NCI-H146 treated with DMSO at 0.1 percent for 48 hours (cell line): ENCODE measurements around the gene AHI1.
"Not testable (repeated sequence)": the region's sequence is repeated elsewhere in the genome, so short reads cannot be mapped to it uniquely, and the experiment has no call there.

Experiments
- DNase-seq: peaks from one replicate; lab custom pipeline; 2025; ENCODE audit not compliant: unreplicated experiment; lab: John Stamatoyannopoulos, UW

Gene AHI1

DNA sequence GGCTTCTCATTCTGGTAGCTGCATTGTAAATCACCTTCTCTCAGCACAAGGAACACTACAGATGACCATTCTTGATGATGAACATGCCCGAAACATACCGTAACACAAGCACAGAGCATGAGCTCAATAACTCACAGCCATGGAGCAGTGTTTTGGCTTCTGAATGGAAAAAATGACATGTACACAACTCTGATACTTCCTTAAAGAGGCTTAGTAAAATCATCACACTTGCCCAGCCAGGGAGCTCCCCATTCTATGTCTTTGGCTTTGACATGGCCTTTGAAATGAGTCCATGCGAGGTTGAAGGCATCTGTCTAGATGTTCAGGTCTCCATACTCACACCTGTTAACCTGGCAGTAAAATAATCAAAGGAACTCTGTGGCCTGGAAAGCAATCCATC, 228.8 kb downstream of the AHI1 start:
- DNase-seq = no peak

DNA sequence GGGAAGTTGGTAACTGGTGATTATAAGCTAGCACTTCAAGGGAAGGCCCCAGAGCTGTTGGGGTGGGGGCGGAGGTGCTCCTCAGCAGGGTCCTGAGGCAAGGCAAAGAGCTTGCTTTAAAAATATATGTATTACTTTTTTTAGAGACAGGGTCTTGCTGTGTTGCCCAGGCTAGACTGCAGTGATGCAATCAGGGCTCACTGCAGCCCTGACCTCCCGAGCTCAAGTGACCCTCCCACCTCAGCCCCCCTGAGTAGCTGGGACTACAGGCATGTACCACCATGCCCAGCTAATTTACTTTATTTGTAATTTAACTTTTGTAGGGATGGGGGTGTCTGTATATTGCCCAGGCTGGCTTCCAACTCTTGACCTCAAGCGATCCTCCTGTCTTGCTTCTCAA, 229.3 kb downstream of the AHI1 start:
- no peak for DNase-seq

DNA sequence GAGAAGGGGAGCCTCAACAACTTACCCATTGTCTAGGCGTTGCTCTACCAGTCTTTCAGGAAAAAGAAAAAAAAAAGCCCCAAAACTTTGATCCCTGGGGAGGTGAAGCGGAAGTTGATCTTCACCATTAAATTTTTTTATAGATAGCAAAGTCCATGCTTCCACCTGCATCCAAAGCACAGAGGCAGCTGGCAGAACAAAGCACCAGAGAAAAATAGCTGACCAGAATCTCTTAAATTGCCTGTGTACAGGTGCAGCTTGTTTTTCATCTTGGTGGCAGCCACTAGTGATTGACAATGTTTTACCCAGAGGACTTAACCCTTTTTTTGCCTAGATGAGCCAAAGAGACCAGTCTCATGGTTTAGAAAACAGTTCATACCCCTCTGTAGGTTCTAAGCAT, 230.5 kb downstream of the AHI1 start:
- peak; percentile 98 for DNase-seq

DNA sequence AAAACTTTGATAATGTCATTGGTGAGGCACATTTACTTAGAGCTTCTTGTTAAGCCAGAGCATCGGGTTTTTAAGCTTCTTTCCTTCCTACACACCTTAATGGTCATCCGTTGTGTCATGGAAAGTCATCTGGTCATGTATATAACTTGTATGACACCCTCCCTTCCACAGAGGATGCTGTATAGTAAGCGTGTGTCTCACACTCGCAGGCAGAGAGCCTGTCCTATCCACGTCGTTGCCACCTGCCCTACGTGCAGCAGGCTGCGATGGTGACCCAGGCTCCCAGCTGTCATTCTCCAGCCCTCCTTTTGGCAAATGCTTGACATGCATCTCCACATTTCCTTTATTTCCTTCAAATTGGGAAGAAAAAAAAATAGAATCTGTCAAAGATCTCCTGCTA, 230.9 kb downstream of the AHI1 start:
- peak; percentile 93 for DNase-seq

DNA sequence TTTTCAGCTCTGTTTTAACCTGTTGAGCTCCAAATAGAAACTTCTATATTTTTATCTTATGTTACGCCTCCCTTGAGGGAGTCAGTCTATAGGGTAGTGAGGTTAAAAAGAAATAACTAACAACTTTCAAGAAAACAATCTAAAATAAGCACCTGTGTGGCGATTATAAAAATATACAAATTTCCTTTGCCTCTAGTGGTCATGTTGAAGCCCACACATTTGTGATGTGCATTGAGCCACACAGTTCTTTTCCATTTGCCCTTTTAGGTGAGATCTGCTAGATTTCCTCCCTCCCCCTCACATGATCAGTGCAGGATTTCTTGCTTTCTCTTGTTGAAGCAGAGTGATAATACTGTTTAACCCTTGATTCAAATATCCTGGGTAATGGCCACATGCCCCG, 232.3 kb downstream of the AHI1 start:
- no peak for DNase-seq

DNA sequence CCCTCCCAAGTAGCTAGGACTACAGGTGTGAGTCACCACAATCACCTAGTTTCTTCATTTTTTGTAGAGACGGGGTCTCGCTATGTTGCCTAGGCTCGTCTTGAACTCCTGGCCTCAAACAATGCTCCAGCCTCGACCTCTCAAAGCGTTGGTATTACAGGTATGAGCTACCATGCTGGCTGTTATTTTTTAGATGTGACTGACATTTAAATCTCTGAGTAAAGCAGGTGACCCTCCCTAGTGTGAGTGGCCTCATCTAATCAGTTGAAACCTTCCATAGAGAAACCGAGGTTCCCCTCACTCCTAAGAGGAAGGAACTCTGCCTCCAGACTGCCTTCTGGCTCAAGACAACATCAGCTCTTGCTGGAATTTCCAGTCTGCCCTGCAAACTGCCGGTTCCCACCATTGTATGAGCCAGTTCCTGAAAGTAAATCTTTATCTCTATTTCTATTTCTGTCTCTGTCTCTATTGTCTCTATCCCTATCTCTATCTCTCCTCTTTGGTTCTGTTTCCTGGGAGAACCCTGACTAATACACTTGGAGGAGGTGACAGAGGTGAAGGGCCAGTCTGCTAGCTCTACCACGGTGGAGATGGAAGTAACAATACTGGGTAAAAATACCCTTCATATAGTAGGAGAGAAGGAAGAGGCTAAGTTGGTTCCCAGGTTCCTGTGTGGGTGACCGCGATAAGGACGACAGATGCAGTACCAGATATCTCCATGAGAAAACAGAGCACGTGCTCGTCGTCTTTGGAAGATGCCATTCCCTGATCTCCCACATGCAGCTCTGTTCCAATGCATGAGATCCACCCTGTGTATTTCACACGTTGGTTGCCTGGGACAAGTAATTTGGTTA, 235.4 kb downstream of the AHI1 start:
- DNase-seq = no peak

DNA sequence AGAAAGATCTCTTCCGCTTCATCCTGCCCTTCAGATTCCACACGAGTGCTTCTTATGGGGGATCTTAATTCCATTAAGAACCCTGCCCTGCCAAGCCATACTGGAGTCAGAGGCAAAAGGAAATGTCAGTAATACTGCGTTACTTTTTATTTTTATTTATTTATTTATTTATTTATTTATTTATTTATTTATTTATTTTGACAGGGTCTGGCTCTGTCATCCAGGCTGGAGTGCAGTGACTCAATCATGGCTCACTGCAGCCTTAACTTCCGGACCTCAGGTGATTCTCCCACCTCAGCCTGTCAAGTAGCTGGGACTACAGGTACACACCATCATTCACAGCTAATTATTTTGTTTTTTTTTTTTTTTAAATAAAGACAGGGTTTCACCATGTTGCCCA, 236.9 kb downstream of the AHI1 start:
- no peak for DNase-seq

DNA sequence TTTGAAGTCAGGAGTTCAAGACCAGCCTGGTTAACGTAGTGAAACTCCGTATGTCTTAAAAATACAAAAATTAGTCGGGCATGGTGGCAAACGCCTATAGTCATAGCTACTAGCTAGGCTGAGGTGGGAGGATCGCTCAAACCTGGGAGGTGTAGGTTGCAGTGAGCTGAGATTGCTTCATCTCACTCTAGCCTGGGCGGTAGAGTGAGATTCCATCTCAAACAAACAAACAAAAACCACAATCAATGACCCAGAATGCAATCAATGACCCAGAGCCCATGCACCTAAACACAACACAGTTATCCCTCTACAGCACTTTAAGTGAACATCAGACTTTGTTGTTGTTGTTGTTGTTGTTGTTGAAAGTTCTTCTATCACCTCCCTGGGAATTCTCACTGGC, 238.6 kb downstream of the AHI1 start:
- no peak for DNase-seq

DNA sequence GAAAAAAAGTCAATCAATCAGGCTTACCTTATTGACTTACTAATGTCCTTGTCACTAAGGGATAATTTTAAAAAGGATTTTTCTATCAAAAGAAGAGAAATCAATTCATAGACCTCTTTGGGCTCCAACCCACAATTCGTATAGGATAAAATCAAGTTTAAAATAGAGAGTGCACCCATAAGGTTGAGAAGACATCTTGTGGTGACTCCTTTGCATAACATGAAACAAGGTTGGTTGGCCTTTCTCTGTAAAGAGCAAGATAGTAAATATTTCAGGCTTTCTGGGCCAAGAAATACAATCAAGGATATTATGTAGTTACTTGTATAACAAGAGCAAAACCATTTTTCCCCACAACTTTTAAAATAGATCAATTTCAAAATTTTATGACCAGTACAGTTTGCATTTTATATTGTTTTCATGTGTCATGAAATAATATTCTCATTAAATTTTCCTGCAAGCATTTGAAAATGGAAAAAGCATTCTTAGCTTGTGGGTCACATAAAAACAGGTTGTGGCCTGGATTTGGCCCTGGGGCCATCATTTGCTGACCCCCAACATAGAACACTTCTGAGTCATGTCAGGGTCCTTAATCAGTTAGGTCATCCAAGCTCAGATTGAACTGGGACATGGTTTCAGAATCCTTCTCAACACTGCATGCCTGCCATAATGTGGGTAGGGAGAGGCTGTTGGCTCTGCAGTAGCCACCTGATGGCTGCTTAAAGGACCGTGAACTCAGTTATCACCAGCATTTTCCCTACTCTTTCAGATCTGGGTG, 239.7 kb downstream of the AHI1 start:
- DNase-seq = no peak

DNA sequence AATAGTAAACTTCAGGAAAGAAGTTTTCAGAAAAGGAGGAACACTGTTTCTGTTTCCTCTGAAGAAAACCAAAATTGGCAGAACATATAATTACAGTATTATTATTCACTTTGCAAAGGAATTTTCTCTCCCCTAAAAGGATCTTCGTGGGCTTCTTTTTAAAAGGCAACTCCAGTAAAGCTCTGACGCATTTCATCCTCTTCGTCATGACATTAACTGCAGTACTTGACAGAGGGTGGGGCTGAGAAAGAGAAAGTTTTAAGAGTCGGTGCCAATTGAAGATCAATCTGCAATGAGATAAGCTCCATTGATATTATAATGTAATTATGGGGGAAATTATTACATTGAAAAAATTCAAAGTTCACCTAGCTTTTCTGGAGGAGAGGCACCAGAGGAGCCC, 240.7 kb downstream of the AHI1 start:
- DNase-seq = no peak

DNA sequence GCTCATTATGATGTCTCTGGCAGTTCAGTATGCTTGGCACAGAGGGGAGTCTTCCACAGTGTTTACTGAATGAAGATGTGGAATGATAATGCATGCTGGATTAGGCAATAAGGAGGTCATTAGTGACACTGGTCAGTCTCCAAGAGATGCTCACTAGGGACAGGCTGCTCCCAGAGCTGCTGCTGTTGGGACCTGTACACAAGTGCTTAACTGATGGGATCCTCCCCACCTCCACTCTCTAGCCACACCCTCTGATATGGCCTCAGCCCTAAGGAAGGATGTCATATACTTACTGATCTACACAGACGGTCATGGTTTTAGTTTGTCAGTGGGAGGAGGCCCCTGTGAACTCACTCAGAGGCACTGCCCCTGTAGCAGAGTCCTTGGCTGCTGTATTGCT, 243.1 kb downstream of the AHI1 start:
- DNase-seq = no peak

DNA sequence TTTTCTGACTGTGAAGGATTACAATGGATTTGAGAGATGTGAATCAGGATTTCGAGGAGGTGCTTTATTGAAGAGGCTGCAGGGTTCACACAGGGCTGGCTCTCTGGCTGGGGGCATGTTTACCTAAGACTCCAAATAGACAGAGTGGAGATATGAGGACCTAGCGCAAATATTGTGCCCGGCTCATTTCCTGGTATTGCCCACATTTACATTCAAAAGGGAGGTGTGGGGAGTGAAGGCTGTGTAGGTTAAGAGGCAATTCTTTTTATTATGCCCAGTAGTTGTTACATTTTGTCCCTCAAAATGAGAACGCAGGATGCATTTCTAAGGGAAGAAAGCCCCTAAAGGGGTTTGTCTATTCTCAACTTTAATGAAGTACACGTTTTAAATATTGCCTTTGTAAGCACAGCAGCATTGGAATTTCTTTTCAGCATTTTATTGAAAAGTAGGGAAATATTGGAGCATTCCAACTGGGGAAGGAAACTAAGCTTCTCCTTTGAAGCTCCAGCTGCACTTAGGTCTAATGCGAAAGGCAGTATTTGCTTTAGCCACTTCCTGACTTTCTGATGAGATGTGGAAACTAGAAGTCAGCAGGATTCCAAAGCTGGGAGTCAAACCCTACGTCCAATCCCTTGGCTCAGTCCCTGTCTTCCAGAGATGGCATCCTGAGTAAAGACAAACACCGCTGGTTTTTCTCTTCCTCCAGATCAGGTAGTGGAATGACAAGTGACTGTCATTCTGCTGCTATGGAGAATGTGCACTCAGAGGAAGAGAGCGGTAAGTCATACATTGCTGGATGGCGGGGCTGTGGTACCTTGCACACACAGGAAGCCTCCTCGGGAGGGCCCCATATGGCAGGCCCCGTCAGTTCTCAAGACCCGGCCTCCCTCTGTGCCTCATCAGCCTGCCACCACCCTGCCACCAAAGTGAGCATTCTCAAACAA, 245.8 kb downstream of the AHI1 start:
- peak; percentile 96 for DNase-seq

DNA sequence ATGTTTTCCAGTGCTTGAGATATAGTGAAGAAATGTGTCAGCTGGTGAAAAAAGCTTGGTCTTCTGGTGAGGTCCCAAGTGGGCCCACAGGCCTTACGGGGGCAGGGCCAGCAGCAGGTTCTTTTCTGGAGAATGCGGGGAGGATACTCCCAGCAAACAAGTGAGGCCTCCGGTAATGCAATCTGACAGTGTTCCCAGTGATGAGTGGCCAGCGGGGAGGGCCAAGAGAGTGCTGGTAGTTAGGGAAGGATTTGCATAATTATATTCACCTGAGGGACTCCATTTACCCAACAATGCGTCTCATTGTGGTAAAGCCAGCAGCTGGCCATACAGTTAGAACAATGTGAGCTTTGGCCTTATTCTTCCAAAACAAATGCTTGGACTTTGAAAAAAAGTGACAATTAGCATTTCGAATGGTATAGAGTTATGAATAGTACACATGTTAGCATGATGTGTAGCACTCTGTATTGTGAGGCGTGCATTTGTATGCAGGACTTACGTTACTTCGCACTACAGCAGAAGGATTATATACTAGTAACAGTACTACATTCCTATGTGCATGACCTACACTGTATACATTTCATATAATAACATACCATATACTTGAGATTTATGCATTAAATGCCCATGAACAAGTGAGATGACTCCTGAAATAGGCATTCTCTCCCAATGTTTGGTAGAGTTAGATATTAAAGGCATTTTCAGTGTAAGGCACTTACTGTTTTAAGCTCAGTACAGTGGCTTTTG, 246.6 kb downstream of the AHI1 start:
- DNase-seq = peak; percentile 92

DNA sequence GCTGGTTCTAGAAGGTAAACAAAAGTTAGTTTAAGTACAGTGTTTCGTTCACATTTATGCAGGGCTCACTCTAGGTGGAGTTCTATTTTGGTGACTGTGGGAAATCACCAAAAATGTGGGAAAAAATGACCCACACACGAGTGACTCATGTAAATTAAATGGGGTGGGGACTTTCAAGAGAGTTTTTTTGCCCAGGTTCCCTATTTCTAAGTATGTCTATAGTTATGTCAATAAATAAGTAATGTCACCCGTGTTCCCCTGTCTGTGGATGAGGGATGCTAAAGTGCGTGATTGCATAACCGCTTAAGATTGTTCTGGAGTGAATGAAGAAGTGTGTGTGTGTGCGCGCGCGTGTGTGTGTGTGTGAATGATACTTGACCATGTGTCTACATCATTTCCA, 247.3 kb downstream of the AHI1 start:
- no peak for DNase-seq

DNA sequence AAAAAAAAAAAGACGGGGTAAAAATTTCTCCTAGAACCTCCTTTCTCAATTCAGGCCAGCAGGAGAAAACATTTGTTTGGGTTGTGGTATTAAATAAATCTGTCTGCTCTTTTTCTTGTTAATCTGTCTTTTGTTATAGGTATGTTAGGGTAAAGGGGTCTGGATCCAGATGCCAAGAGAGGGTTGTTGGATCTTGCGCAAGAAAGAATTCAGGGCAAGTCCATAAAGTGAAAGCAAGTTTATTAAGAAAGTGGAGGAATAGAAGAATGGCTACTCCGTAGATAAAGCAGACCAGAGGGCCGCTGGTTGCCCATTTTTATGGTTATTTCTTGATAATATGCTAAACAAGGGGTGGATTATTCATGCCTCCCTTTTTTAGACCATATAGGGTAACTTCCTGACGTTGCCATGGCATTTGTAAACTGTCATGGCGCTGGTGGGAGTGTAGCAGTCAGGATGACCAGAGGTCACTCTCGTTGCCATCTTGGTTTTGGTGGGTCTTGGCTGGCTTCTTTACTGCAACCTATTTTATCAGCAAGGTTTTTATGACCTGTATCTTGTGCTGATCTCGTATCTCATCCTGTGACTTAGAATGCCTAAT, 251.0 kb downstream of the AHI1 start:
- DNase-seq = not testable (repeated sequence)

DNA sequence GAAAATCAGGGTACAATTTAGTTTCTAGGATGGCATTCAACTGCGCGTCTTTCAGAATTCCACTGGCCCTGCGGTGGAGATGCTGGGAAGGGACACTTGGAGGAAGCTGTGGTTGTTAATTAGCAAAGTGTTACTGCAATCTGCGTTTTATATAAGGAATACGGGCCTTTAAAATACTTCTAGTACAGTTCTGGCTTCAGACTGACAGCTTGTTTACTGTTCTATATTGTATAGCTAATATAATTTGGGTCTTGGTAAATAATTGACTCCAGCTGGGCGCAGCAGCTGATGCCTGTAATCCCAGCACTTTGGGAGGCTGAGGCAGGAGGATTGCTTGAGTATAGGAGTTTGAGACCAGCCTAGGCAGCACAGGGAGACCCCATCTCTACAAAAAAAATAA, 252.7 kb downstream of the AHI1 start:
- no peak for DNase-seq

DNA sequence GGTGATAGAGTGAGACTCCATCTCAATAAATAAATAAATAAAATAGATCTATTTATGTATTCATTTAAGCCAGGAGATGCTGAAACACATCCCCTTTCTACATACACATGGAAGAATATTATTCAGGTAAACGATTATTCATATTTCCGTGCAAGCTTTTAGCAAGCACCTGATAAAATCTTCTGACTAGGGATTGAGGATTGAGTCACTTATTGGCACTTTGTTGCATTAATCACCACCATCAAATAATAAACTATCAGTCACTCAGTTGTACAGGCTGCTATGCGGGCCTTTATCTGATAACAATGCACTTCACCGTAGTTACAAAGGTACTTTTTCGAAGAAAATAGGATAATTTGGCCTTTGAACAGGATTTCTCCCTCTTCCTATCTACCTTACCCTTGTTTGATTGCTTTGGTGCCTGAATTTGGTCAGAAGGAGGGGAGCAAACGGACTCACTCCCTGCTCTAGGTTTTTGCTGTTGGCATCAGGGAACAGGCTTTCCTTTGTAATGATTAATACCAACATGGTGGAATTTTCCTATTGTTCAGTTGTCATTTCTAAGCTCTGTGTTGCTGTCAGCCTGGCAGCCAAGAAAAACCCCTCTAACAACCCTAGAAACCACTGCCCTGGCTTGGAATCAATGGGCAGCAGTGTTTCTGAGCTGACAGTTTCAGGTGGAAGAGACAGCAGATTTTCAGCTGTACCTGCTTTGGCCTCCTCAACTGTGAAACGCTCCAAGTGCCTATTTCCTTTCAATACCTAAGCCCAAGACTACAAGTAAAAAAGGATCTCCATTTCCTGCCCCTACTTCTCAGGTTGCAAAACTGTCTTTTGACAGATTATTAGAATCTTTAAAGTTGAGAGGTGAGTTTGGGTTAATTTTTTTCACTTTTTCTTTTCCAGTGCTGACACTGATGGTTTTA, 253.4 kb downstream of the AHI1 start:
- no peak for DNase-seq

DNA sequence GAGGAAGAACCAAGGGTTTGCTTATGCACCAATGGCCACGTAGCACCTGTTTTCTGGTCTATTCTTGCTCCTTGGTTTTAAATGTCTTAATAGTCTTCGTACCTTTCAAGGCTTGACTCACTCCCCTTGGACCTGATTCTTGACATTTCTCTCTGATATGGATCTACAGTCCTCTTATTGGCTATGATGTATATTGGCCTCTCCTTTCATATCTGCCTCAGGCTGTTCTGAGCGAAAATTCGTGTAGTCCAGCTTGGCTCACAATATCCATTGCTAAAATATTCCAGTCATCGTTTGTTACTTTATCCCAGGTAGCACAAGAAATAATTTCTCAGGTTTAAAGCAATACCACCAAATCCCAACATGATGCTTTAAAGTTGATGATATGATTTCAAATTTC, 256.8 kb downstream of the AHI1 start:
- no peak for DNase-seq

DNA sequence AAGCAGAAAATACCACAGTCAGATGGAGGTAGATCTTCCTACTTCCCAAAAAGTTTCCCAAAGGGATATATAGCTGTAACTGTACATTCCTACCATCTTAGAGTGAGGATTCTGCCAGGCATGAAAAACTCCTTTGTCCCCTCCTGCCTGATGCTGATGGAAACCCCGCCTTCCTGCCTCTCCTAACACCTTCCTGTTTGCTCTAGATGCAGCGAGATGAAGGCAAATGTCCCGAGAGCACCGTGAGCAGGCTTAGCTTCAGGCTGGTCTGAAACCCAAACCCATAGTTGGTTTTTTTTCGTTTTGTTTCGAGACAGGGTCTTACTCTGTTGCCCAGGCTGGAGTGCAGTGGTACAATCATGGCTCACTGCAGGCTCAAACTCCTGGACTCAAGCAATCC, 260.8 kb downstream of the AHI1 start:
- no peak for DNase-seq
